Calu3 (cell line): ENCODE data around the gene HHATL. TPM values are rescaled to one million over a fixed set of nuclear protein-coding genes. Genes with fewer than 3 reads are reported as not detected.

ENCODE experiments used
- BruUV-seq: library from RNA; stranded (reverse); fragments of 400-500 nt; replicated peaks from 2 replicates; lab custom pipeline; 2021; lab: Mats Ljungman, UMichigan
- CTCF ChIA-PET: fragments of 300-600 bp; sonication (Branson Sonifier 250); formaldehyde crosslinking; loops from one replicate; lab custom pipeline; 2022; ENCODE audit warnings: antibody characterized with exemption; lab: Charles Lee
- DNase-seq: peaks from one replicate; pipeline ENCODE4 v3.0.0; 2022
- H3K27ac Mint-ChIP-seq: one replicate; pipeline ENCODE4 v1.8.0; 2022; ENCODE audit warnings: mixed read lengths; ENCODE audit not compliant: unreplicated experiment
- H3K27me3 Mint-ChIP-seq: one replicate; pipeline ENCODE4 v1.8.0; 2022; ENCODE audit warnings: mixed read lengths; ENCODE audit not compliant: unreplicated experiment
- H3K36me3 Mint-ChIP-seq: one replicate; pipeline ENCODE4 v1.8.0; 2022; ENCODE audit warnings: mild to moderate bottlenecking, moderate library complexity, mixed read lengths; ENCODE audit not compliant: insufficient read depth, unreplicated experiment
- H3K4me1 Mint-ChIP-seq: one replicate; pipeline ENCODE4 v1.8.0; 2022; ENCODE audit warnings: mild to moderate bottlenecking, low read depth, mixed read lengths; ENCODE audit not compliant: unreplicated experiment
- H3K4me3 Mint-ChIP-seq: one replicate; pipeline ENCODE4 v1.8.0; 2022; ENCODE audit warnings: mild to moderate bottlenecking, low read depth, moderate library complexity, mixed read lengths; ENCODE audit not compliant: unreplicated experiment
- H3K9me3 Mint-ChIP-seq: one replicate; pipeline ENCODE4 v1.8.0; 2022; ENCODE audit warnings: low read depth, mixed read lengths; ENCODE audit not compliant: unreplicated experiment
- intact Hi-C: fragments of 100-400 bp; cut with micrococcal nuclease; formaldehyde crosslinking; loops from one replicate; pipeline ENCODE4 v1.10.0; 2022; ENCODE audit not compliant: unreplicated experiment
- total RNA-seq: library from RNA; stranded (reverse); gene quantifications from 2 replicates; pipeline ENCODE4 v1.2.3, GENCODE V29; 2022
- TF ChIP-seq, protein P1 (sequence below): fragments of 200-600 bp; IDR thresholded peaks from one replicate; pipeline ENCODE4 v1.8.0; 2022; ENCODE audit warnings: antibody characterized with exemption; ENCODE audit not compliant: unreplicated experiment

Gene HHATL
- total RNA-seq, 1 experiment from 2014 or later: not detected

DNA sequence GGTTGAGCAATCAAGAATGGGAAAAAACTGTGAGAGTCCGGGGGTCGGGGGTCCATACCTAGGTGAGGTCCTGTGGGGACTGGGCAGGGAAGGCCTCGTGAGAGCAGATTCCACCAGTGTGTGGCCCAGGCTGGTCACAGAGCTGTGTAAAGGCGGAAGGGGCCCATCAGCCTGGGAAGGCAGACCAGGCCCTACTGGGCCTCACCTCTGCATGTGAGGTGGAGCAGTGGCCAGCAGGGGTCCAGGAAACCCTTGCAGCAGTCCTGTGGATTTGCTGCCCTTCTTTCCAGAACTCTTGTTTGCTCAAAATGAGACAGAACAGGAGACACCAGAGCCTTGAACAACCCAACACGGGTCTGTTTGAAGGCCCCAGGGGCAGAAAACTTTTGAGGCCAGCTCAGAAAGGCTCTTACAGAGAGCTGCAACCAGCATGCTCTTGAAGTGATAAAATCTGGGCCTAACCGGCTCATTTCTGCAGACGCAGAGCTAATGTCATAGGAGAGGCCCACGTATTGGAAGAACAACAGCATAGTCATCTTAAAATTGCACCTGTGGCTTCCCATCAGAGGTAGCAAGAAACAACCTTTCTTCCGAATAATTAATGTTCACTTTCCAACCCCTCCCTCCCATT lies 30.3 kb upstream of the HHATL start:
- Mint-ChIP-seq H3K4me3 (no peak overlapping the region), H3K9me3 (no peaks in the 10 kb centered on the region), H3K36me3 (peaks cover 8% of the 10 kb centered on the region), H3K4me1 (peaks cover 10% of the 10 kb centered on the region), H3K27me3 (no peaks in the 10 kb centered on the region), H3K27ac (no peak overlapping the region)
- CTCF ChIA-PET: no interaction called here
- TF ChIP-seq, protein P1, sequence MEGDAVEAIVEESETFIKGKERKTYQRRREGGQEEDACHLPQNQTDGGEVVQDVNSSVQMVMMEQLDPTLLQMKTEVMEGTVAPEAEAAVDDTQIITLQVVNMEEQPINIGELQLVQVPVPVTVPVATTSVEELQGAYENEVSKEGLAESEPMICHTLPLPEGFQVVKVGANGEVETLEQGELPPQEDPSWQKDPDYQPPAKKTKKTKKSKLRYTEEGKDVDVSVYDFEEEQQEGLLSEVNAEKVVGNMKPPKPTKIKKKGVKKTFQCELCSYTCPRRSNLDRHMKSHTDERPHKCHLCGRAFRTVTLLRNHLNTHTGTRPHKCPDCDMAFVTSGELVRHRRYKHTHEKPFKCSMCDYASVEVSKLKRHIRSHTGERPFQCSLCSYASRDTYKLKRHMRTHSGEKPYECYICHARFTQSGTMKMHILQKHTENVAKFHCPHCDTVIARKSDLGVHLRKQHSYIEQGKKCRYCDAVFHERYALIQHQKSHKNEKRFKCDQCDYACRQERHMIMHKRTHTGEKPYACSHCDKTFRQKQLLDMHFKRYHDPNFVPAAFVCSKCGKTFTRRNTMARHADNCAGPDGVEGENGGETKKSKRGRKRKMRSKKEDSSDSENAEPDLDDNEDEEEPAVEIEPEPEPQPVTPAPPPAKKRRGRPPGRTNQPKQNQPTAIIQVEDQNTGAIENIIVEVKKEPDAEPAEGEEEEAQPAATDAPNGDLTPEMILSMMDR: no peak
- DNase-seq: no peak
- BruUV-seq: no TSS peak
- intact Hi-C loops: no loop called here

DNA sequence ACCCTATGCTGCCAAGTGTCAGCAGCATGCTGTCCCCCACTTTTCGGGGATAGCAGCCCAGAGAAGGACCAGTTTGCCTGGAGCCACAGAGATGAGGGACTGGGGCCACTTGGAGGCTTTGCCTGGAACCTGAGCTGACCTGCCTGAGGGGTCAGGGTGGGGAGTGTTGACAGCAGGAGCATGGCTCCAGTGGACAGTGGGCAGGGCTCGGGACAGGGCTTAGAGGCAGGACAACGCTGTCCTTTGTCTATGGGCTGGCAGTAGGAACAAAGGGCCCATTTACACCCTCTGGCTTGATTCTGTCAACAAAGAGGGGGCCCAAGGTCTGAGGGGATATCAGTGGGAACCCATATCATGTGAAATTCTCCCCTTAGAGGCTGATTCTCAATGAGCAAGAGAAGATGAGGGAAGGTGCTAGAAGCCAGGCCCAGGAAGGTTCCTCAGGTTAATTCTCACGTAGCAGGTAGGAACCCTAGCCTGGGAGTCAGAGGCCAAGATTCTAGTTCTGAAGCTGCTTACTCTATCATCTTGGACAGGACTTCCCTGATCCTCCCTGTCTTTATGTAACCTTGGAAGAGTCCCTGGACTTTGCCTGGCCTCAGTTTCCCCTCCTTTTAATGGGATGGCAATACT lies 29.7 kb upstream of the HHATL start:
- CTCF ChIA-PET: no interaction called here
- peak; percentile 43 for DNase-seq
- TF ChIP-seq, protein P1: no peak
- no peaks in the 10 kb centered on the region for H3K27me3 Mint-ChIP-seq
- H3K9me3 Mint-ChIP-seq: no peaks in the 10 kb centered on the region
- no peak overlapping the region for H3K27ac Mint-ChIP-seq
- H3K4me1 Mint-ChIP-seq: peaks cover 10% of the 10 kb centered on the region
- no TSS peak for BruUV-seq
- H3K36me3 Mint-ChIP-seq: peaks cover 8% of the 10 kb centered on the region
- intact Hi-C loops: no loop called here
- no peak overlapping the region for H3K4me3 Mint-ChIP-seq

DNA sequence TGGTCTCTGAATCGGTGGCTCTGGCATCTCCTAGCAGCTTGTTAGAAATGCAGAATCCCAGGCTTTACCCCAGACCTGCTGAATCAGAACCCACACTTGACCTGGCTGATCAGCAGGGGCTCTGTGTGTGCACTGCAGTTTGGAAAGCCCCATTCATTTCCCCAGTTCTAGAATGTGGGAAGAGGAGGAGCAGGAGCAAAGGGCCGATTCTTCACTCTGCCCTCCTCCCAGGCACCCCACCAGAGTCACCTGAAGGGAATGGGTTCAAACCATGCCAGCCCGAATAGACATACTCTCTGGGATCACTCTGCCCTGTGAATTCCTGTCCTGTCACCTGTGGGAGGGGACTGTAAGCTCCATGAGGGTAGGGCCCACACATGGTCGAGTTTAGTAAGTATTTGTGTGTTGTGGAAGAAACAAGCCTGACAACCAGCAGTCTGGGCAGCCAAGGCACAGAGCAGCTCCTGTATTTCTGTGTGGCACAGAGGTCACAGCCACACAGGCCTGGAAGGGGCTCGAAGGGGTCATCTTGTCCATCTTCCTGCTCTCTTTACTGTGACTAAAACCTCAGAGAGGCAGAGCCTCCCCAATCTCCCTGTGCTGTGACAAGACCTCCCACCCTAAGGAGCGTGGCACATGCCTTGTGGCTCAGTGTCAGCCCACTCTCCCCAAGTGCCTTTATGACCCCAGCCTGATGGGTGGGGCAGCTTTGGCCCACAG lies 29.0 kb upstream of the HHATL start:
- no TSS peak for BruUV-seq
- no peak for DNase-seq
- intact Hi-C loops: no loop called here
- H3K4me1 Mint-ChIP-seq: peaks cover 10% of the 10 kb centered on the region
- no peaks in the 10 kb centered on the region for H3K27me3 Mint-ChIP-seq
- peaks cover 8% of the 10 kb centered on the region for H3K36me3 Mint-ChIP-seq
- TF ChIP-seq, protein P1: no peak
- no peak overlapping the region for H3K27ac Mint-ChIP-seq
- no peak overlapping the region for H3K4me3 Mint-ChIP-seq
- CTCF ChIA-PET: no interaction called here
- no peaks in the 10 kb centered on the region for H3K9me3 Mint-ChIP-seq

DNA sequence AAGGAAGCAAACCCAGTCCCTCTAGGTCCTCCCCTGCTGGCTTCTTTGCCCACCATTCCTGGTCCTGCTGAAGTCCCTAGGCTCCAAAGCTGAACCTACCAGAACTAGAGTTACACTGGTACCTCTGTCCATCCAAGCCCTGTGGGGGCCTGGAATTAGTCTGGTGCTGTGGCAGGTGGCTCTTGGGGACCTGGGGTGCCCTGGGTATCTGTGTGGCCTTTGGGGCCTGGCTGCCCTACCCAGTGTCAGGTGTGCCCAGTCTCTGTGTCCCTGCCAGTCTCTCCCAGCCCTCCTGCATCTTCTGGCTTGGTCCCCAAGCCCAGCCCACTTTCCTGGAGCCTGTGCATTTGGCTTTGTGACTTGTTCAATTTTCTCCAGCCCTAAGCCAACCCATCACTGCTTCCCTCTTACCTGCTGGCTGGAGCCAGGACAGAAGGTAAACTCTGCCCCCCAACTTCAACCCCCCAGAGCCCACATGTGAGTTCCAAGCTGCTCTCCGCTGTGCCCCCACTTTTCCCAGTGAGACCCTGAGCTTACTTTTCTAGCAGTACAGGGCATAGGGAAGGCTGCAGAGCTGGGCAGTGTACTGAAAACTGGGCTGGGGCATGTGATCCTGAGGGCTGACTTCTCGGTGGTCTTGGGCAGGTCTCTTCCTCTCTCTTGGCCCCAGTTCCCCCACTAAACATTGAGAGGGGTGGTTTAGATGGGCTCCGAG lies 28.3 kb upstream of the HHATL start:
- TF ChIP-seq, protein P1: no peak
- Mint-ChIP-seq H3K4me1 (peaks cover 10% of the 10 kb centered on the region), H3K27me3 (no peaks in the 10 kb centered on the region), H3K36me3 (peaks cover 8% of the 10 kb centered on the region), H3K4me3 (no peak overlapping the region), H3K9me3 (no peaks in the 10 kb centered on the region), H3K27ac (no peak overlapping the region)
- no peak for DNase-seq
- BruUV-seq: no TSS peak
- intact Hi-C loops: no loop called here
- CTCF ChIA-PET: no interaction called here
